SH-SY5Y (cell line): ENCODE data around the gene TRUB2.

ENCODE experiments used
- GATA2 ChIP-seq: IDR thresholded peaks from 2 replicates; pipeline ENCODE4 v1.6.1; 2011; ENCODE audit warnings: mild to moderate bottlenecking, low read depth, low read length
- GATA3 ChIP-seq: IDR thresholded peaks from 2 replicates; pipeline ENCODE4 v1.6.1; 2011; ENCODE audit warnings: low read depth, mild to moderate bottlenecking, low read length, moderate library complexity

DNA sequence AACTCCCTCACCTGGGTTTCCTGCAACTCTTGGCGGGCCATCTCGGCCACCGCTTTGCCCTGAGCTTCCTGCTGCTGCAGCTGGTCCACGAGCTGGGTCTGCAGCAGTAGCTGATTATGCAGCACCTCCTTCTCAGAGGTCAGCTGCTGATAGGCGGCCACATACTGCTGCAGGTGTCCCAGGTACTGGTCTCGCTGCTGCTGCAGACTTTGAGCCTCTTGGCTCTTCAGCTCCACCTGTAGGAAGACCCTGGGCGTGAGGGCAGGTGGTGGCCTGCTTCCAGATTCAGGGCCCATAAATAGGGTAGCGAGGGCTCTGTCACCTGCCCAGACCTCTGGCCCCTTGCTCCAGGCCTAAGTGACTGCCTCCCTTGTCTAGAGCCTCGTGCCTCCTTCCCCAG, 63.1 kb downstream of the TRUB2 start:
- TF ChIP-seq GATA2 (no peak), GATA3 (no peak)
